ENCODE data around the gene CRISPLD2.
"Not testable (repeated sequence)": the region's sequence is repeated elsewhere in the genome, so short reads cannot be mapped to it uniquely, and the experiment has no call there.

CRISPLD2 gene

GRCh38 chr16:84839054-84839453, 19.3 kb downstream of the CRISPLD2 start:
- DNase-seq (ENCODE audit: low read depth in 3 of 3, low spot score in 1 of 3): no peak

DNA sequence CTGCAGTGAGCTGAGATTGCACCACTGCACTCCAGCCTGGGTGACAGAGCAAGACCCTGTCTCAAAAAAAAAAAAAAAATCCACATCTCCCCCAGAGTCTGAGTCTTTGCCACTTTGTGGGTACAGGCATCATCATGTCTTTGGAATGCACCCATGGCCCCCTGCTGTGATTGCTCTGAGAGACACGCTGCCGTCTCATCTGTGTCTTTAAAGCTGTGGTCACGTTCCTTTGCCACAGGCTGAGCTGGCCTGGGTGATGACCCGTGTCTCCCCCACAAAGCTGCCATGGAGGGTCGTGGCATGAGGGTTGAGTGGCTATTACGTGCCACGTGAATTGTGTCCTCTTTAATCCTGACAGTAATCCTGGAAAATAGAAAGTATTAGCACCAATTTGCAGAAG, 20.2 kb downstream of the CRISPLD2 start:
- no peak for DNase-seq (ENCODE audit: low read depth in 3 of 3, low spot score in 1 of 3)

GRCh38 chr16:84840687-84841627, 21.2 kb downstream of the CRISPLD2 start:
- no peak for DNase-seq (ENCODE audit: low read depth in 3 of 3, low spot score in 1 of 3)

- no peak for DNase-seq (ENCODE audit: low read depth in 3 of 3, low spot score in 1 of 3)
Observed at GRCh38 chr16:84841787-84842300, 22.1 kb downstream of the CRISPLD2 start.

DNA sequence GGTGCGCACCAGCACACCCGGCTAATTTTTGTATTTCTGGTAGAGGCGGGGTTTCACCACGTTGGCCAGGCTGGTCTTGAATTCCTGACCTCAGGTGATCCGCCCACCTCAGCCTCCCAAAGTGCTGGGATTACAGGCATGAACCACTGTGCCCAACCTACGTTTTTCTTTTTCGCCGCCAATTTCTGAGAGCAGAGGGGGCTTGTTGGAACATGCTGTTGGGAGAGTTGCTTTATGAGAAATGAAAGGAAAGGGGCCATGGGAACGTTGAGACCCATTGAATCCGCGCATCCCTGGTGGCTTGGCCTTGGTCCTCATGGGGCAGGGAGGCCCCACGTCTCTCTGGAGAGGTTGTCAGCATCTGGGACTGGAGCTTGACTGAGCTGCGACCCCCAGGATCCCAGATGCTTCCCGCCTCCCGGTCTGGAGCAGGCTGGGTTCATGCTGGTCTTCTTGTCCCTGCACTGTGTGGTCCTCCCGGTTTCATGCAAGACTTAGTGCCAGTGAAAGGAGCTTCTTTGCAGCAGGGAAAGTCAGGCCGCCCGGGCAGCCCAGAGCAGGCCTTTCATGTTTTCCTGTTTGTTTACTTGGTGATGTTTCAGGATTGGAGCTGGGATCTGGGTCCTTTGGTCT, 22.8 kb downstream of the CRISPLD2 start:
- DNase-seq (ENCODE audit: low read depth in 3 of 3, low spot score in 1 of 3): no peak

DNA sequence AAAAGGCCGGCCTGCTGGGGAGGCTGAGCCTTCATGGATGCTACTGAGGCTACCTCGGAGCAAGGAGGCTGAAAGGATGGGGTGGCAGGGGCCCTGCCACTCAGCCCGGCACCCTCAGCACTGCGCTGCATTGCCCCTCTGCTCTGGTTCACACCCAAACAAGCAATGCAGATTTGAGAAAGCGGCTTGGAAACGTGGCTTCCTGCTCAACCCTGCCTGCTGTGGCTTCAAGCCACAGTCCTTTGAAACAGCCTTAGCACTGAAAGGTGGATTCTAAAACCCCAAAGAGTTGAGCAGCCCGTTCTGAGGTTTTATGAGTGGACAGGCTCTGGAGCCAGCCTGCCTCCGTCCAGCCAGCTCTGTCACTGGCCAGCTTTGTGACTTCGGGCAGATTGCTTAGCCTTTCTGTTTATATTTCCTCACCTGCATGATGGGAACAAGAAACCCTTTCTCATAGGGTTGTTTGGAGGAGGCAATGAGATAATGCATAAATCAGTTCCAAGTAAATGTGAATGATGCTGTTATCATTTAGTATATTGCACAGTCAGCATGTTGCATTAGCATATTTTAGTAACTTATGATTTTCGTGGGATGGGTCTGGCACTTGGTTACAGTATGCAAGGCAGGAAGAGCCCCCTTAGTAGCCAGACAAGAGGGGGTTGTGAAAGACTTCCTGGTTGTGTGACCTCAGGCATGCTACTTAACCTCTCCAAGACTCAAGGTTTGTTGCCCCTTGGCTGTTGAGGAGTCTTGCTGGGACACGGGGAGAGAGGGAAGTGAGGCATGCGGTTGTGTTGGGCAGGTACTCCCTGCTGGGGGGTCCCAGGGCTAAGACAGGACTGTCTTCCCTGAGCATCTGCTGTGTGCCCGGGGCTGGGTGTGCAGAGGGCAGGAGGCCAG, 23.6 kb downstream of the CRISPLD2 start:
- no peak for DNase-seq (ENCODE audit: low read depth in 3 of 3, low spot score in 1 of 3)

DNA sequence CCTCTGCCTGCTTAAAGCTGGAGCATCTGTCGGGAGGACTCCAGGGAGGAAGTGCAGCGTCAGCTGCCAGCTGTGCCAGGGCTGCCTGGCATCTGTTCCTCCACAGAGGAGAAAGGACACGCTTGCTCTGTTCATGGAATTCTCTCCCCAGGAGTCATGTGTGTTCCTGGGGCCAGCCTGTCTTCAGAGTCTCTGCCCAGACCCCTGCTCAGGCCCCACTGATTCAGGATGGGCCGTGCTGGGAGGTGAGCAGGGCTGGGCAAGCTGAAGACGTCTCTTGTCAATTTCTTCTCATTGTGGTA, 24.2 kb downstream of the CRISPLD2 start:
- no peak for DNase-seq (ENCODE audit: low read depth in 3 of 3, low spot score in 1 of 3)

- DNase-seq (ENCODE audit: low read depth in 3 of 3, low spot score in 1 of 3): no peak
Observed at GRCh38 chr16:84844559-84845495, 25.0 kb downstream of the CRISPLD2 start.

DNA sequence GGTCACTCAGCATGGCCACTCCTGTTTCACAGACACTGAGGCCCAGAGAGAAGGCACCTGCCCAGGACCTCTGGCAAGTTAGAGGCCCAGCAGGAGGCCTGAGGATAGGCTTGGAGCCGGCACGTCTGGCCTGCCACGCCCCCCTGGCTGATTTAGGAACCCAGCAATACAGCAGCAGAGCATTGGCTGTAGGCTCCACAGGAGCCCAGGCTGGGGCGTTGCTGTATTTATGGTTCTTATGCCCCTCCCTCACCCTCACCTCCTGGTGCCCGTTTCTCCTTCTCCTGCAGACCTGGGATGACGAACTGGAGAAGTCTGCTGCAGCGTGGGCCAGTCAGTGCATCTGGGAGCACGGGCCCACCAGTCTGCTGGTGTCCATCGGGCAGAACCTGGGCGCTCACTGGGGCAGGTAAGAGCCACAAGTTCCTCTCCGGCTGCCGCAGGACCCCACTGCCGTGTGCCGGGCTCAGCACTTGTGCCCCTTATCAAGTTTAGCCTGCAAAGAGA, 25.8 kb downstream of the CRISPLD2 start:
- no peak for DNase-seq (ENCODE audit: low read depth in 3 of 3, low spot score in 1 of 3)

DNA sequence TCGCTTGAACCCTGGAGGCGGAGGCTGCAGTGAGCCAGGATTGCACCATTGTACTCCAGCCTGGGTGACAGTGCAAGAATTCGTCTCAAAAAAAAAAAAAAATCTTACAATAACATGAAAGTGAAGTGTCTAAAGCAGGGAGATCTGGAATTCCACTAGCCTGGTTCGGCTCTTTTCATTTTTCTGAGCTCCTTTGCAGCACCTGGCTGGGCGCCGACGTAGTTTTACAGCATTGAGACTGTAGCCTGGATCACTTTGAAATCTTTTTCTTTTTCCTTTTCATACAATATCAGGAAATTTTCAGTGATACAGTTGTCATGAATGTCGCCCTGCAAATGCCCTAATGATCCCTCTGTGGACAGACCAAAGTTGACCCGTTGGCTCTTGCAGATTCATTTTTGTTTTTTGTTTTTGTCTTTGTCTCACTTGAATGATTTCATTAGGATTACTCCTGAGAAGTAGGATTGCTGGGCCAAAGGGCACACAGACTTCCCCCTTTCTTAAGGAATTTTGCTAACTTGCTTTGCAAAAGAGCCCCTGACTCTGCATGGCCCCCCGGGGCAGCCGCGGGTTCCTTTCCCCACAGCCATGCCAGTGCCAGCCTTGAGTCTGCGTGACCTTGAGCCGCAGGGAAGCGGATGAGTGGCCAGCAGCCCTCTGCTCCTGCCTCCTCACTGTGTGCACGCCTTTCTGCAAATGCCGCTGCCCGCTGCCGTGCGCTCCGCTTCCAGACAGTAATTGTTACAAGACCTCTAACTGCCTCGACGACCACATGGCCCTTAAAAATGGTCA, 28.0 kb downstream of the CRISPLD2 start:
- no peak for DNase-seq (ENCODE audit: low read depth in 3 of 3, low spot score in 1 of 3)

- no peak for DNase-seq (ENCODE audit: low read depth in 3 of 3, low spot score in 1 of 3)
Observed at GRCh38 chr16:84848986-84849634, 29.3 kb downstream of the CRISPLD2 start.

DNA sequence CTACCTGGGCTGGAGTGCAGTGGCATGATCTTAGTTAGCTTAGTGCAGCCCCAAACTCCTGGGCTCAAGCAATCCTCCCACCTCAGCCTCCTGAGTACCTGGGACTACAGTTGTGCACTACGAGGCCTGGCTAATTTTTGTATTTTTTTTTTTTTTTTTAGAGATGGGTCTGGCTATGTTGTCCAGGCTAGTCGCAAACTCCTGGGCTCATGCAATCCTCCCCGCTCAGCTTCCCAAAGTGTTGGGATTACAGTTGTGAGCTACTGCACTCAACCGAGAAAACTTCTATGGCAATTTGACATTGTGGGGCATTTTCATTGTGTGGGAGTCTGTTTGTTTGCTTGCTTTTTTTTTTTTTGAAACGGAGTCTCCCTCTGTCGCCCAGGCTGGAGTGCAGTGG, 30.0 kb downstream of the CRISPLD2 start:
- no peak for DNase-seq (ENCODE audit: low read depth in 3 of 3, low spot score in 1 of 3)

GRCh38 chr16:84850714-84851113, 30.9 kb downstream of the CRISPLD2 start:
- no peak for DNase-seq (ENCODE audit: low read depth in 3 of 3, low spot score in 1 of 3)

GRCh38 chr16:84851192-84852127, 31.7 kb downstream of the CRISPLD2 start:
- no peak for DNase-seq (ENCODE audit: low read depth in 3 of 3, low spot score in 1 of 3)

- no peak for DNase-seq (ENCODE audit: low read depth in 3 of 3, low spot score in 1 of 3)
Observed at GRCh38 chr16:84853534-84853933, 33.7 kb downstream of the CRISPLD2 start.

DNA sequence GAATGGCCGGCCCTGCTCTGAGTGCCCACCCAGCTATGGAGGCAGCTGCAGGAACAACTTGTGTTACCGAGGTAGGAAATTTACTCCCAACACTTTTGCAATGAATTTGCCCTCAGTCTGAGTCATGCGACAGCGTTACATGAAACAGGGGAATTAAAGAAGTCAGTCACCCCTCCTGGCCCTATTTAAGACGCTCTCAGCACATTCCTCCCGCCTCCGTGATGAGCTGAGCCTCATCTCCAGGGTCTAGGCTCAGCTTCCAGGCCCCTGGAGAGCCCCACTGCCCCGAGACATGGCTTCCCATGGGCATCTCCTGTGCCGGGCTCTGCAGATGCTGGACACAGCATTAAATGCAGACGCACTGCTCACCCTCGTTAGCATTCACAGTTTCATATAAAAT, 35.0 kb downstream of the CRISPLD2 start:
- no peak for DNase-seq (ENCODE audit: low read depth in 3 of 3, low spot score in 1 of 3)

GRCh38 chr16:84855435-84856202, 35.8 kb downstream of the CRISPLD2 start:
- not testable (repeated sequence) for DNase-seq (ENCODE audit: low read depth in 3 of 3, low spot score in 1 of 3)

Measured in stimulated activated CD4-positive, alpha-beta T cell treated with anti-CD3 and anti-CD28 coated beads, TNF-alpha, amount 100 ng/mL, for 1 hour (primary cell).